Measurements from ENCODE around the gene UNC79. TPM values are rescaled to one million over a fixed set of nuclear protein-coding genes. Genes with fewer than 3 reads are reported as not detected.

UNC79 gene
- total and polyA plus RNA-seq, 5 donors from 2014 or later, result not detected

DNA sequence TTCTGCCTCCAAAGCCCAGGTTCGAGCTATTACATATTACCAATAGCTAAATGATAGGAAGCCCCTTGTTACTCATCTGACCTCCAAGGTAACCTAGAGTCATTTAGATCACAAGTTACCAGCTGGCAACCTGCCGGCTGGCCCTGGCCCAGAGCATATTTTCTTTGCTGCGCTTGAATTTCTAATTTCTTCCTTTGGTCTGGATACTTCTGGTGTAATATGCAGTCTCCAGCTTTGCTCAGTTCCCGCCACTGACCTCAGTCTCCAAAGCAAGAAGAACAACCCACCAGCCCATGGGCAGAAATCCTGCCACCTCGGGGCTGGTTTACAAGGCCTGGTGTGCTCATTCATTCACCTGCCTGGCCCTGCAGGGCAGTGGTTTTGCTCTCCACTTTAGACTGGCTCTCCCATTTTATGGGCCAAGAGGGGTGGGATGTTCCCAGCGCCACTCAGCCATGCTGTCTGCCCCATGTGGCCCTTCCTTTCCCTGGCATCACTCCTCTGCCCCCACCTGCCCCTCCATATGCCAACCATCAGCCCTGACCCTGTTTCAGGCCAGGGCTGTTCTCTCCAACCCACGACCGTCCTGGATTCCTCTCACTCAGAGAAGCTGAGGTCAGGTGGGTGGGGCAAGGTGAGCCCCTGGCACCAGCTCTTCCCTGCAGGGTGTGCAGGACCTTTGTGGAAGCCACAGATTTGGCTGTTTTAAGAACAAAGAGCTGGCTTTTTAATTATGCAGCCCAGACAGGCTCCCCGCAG is 281.5 kb downstream of the UNC79 start:
- no peak for ATAC-seq (ENCODE audit: low read depth in 2 of 2)

DNA sequence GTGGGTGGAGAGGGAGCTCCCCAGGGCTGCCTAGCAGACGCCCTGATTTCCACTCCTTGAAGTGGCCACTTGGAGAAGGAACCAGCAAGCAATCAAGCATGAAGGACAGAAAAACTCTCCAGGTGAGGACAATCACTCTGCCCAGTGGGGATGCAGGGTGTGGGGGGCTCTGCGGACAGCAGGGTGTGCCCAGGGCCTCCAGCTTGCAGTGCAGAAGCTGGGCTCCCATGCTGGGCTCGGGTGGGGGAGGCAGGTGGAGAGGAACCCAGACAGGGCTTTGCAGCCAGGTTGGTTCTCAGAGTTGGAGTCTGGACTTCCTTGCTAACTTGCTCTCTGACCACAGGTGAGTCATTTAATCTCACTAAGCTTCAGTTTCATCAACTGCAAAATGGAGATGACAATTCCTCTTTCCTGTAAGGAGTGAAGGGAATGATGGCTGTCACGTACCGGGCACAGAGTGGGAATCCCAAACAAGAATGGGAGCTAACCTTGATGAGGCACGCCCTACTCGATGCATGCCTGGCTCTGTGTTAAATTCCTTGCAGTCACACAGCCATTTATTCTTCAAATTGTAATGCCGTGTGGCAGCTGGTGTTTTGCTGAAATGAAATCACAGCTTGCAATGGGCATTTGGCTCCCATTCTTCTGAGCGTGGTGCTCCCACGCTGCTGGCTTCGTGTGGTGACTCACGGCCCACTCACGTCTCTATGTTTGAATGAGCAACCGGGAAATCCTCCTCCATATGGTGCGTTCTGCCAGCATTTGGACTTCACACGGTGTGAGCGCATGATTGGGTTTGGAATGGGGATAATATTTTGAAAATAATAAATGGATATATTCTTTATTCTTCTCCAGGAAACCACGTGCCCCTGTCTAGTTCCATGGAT is 282.3 kb downstream of the UNC79 start:
- H3K36me3 Mint-ChIP-seq, result no peaks in the 10 kb centered on the region
- Histone ChIP-seq H3K27me3 (ENCODE audit: control insufficient read depth, insufficient read depth, low read length) (no peaks in the 10 kb centered on the region), H3K9me3 (ENCODE audit: control insufficient read depth in 2 of 2, low read length in 2 of 2) (no peaks in the 10 kb centered on the region), H3K36me3 (ENCODE audit: control insufficient read depth, insufficient read depth, low read length) (no peaks in the 10 kb centered on the region), H3K4me1 (ENCODE audit: control insufficient read depth, insufficient read depth, low read length, poor library complexity, severe bottlenecking) (no peaks in the 10 kb centered on the region), H3K27ac (ENCODE audit: insufficient read depth, low read length, poor library complexity, severe bottlenecking) (no peak overlapping the region), H3K4me3 (ENCODE audit: low read depth, low read length) (no peak overlapping the region)
- H3K4me1 Mint-ChIP-seq, result no peaks in the 10 kb centered on the region
- DNase-seq (no peak), ATAC-seq (ENCODE audit: low read depth in 2 of 2) (no peak)
- H3K27ac Mint-ChIP-seq, result no peak overlapping the region
- no peaks in the 10 kb centered on the region for H3K9me3 Mint-ChIP-seq
- H3K4me3 Mint-ChIP-seq, result peak overlapping the region in 1 of 4 donors; percentile 24
- H3K27me3 Mint-ChIP-seq, result peaks cover 21% of the 10 kb centered on the region

More for the DNA sequence above, 281.5 kb downstream of the UNC79 start:
- Histone ChIP-seq H3K4me3 (ENCODE audit: low read depth, low read length) (no peak overlapping the region), H3K9me3 (ENCODE audit: control insufficient read depth in 2 of 2, low read length in 2 of 2) (no peaks in the 10 kb centered on the region), H3K27ac (ENCODE audit: insufficient read depth, low read length, poor library complexity, severe bottlenecking) (no peak overlapping the region), H3K36me3 (ENCODE audit: control insufficient read depth, insufficient read depth, low read length) (no peaks in the 10 kb centered on the region), H3K4me1 (ENCODE audit: control insufficient read depth, insufficient read depth, low read length, poor library complexity, severe bottlenecking) (no peaks in the 10 kb centered on the region), H3K27me3 (ENCODE audit: control insufficient read depth, insufficient read depth, low read length) (no peaks in the 10 kb centered on the region)
- Mint-ChIP-seq H3K27me3 (peaks cover 29% of the 10 kb centered on the region), H3K27ac (no peak overlapping the region), H3K4me1 (no peaks in the 10 kb centered on the region), H3K4me3 (no peak overlapping the region), H3K9me3 (no peaks in the 10 kb centered on the region), H3K36me3 (no peaks in the 10 kb centered on the region)
- no peak for DNase-seq

DNA sequence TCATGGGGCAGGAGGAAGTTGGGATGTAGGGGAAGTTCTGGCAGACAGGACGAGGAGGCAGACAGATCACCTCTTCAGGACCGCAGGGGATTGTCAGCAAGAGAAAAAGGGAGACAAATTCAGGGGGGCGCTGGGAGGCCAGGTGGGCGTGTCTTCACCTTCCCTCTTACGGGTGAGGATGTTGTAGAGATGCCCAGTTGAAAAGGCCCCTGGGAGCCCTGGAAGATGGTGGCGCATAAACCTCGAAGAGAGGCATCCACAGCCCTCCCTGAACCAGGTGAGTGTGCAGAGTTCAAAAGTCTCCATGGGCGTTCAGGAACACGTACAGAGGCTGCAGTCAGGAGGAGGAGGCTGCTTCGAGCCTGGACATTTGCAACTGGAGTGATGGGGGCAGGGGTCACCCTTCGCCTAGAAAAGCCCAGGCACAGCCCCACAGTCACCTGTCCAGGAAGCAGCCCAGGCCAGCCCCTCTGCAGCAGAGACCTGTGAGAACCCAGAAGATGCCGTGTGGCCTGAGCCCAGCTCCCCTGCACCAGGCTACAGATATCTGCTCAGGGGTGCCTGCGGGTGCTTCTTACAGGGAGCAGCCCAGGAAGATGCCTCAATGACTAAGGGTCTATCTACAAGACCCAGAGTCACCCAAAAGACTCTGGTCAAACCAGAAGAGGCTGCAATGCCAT is 283.1 kb downstream of the UNC79 start:
- no peak overlapping the region for H3K4me3 ChIP-seq (ENCODE audit: low read depth, low read length)
- H3K36me3 ChIP-seq (ENCODE audit: control insufficient read depth, insufficient read depth, low read length), result no peaks in the 10 kb centered on the region
- Mint-ChIP-seq H3K27ac (no peak overlapping the region), H3K36me3 (no peaks in the 10 kb centered on the region), H3K4me3 (no peak overlapping the region), H3K4me1 (no peaks in the 10 kb centered on the region), H3K9me3 (no peaks in the 10 kb centered on the region), H3K27me3 (peaks cover 19% of the 10 kb centered on the region)
- H3K4me1 ChIP-seq (ENCODE audit: control insufficient read depth, insufficient read depth, low read length, poor library complexity, severe bottlenecking), result no peaks in the 10 kb centered on the region
- no peak for DNase-seq
- H3K27ac ChIP-seq (ENCODE audit: insufficient read depth, low read length, poor library complexity, severe bottlenecking), result no peak overlapping the region
- no peaks in the 10 kb centered on the region for H3K27me3 ChIP-seq (ENCODE audit: control insufficient read depth, insufficient read depth, low read length)
- H3K9me3 ChIP-seq (ENCODE audit: control insufficient read depth in 2 of 2, low read length in 2 of 2), result no peaks in the 10 kb centered on the region
- no peak for ATAC-seq (ENCODE audit: low read depth in 2 of 2)

DNA sequence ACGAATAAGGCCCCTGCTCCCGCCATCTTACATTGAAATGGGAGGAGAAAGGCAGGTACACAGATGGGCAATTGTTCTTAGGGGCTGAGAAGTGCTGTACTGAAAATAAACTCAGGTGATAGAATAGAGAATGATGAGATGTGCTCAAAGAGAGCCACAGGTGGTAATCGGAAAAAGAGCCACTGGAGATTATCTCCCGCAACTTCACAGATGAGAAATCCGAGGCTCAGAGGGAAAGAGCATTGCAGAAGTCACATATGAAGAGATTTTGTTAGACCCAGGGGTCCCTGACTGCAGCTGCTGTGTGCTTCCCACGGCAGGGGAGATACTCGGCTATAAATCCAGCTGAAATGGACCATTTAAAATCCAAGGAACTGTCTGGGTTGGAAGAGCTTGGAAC is 283.9 kb downstream of the UNC79 start:
- ATAC-seq (ENCODE audit: low read depth in 2 of 2), result no peak
- no peak overlapping the region for H3K27ac ChIP-seq (ENCODE audit: insufficient read depth, low read length, poor library complexity, severe bottlenecking)
- H3K4me1 ChIP-seq (ENCODE audit: control insufficient read depth, insufficient read depth, low read length, poor library complexity, severe bottlenecking), result no peaks in the 10 kb centered on the region
- DNase-seq, result no peak
- Mint-ChIP-seq H3K27me3 (peaks cover 17% of the 10 kb centered on the region), H3K9me3 (no peaks in the 10 kb centered on the region), H3K4me1 (no peaks in the 10 kb centered on the region), H3K27ac (no peak overlapping the region), H3K36me3 (no peaks in the 10 kb centered on the region), H3K4me3 (no peak overlapping the region)
- H3K36me3 ChIP-seq (ENCODE audit: control insufficient read depth, insufficient read depth, low read length), result no peaks in the 10 kb centered on the region
- no peaks in the 10 kb centered on the region for H3K27me3 ChIP-seq (ENCODE audit: control insufficient read depth, insufficient read depth, low read length)
- H3K4me3 ChIP-seq (ENCODE audit: low read depth, low read length), result no peak overlapping the region
- no peaks in the 10 kb centered on the region for H3K9me3 ChIP-seq (ENCODE audit: control insufficient read depth in 2 of 2, low read length in 2 of 2)

DNA sequence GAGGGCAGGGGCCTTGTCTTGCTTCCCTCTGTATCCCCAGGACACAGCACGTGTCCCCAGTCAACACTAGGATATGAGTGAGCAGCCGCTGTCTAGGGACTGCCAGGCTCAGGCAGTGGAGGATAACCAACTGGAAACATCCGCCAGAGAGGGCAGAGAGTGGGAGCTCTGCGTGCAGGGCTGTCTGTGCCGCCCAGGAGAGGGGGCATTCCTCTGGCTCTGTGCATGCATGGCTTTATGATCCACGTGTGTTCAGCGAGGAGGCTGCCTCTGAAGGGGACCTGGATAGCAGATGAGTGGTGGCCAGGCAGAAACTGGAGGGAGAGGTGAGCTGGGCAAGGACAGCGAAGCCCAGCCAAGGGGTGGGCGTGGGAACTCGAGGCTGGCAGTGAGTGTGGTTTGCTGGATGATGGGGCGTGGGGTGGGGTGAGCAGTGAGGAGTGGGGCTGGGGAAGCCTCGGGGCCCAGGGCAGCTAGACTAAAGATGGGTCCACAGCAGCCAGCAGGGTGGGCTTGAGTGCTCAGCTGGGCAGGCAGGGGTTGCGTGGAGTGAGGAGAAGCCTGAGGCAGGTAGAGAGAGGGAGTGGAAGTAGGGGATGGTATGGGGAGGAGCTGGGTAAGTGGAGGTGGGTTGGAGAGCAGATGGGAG is 284.7 kb downstream of the UNC79 start:
- Histone ChIP-seq H3K27ac (ENCODE audit: insufficient read depth, low read length, poor library complexity, severe bottlenecking) (no peak overlapping the region), H3K4me1 (ENCODE audit: control insufficient read depth, insufficient read depth, low read length, poor library complexity, severe bottlenecking) (no peaks in the 10 kb centered on the region), H3K4me3 (ENCODE audit: low read depth, low read length) (no peak overlapping the region), H3K36me3 (ENCODE audit: control insufficient read depth, insufficient read depth, low read length) (no peaks in the 10 kb centered on the region), H3K27me3 (ENCODE audit: control insufficient read depth, insufficient read depth, low read length) (no peaks in the 10 kb centered on the region), H3K9me3 (ENCODE audit: control insufficient read depth in 2 of 2, low read length in 2 of 2) (no peaks in the 10 kb centered on the region)
- DNase-seq (no peak), ATAC-seq (ENCODE audit: low read depth in 2 of 2) (no peak)
- Mint-ChIP-seq H3K4me3 (no peak overlapping the region), H3K9me3 (no peaks in the 10 kb centered on the region), H3K27me3 (peaks cover 11% of the 10 kb centered on the region), H3K4me1 (no peaks in the 10 kb centered on the region), H3K36me3 (no peaks in the 10 kb centered on the region), H3K27ac (no peak overlapping the region)

DNA sequence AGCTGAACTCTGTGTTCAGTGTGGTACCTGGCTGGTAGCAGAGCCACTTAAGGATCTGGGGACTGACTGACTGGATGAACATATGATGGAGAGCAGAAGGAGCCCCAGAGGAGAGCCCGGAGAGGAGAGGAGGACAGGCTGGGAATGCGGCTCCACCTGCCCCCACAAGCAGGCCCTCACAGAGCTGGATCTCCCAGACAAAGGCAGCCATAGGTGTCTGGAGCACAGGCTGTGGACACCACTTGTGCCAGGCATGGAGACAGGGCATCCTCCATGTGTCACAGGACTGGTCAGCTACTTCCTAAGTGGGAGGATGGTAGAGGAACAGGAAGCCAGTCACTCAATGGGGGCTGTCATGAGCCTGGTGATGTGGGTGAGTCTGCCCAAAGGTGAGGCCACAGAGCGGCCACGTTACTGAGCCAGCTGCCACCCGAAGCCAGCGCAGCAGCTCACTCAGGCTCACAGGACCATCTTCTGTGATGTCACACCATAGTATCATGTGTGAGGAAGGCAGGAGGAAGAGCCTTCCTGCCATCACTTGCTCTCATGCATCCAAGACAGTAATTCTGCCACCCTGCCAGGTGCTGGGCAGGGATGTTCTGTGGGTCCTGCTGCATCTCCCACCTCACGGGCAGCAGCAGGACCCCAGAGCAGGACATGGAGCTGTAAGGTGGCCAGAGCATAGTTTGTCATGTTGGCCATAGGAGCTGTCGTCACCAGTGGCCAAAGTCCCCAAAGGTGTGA is 285.4 kb downstream of the UNC79 start:
- H3K9me3 Mint-ChIP-seq, result no peaks in the 10 kb centered on the region
- no peaks in the 10 kb centered on the region for H3K36me3 Mint-ChIP-seq
- no peak for ATAC-seq (ENCODE audit: low read depth in 2 of 2)
- peaks cover 11% of the 10 kb centered on the region for H3K27me3 Mint-ChIP-seq
- H3K9me3 ChIP-seq (ENCODE audit: control insufficient read depth in 2 of 2, low read length in 2 of 2), result no peaks in the 10 kb centered on the region
- H3K4me1 ChIP-seq (ENCODE audit: control insufficient read depth, insufficient read depth, low read length, poor library complexity, severe bottlenecking), result no peaks in the 10 kb centered on the region
- H3K4me3 ChIP-seq (ENCODE audit: low read depth, low read length), result no peak overlapping the region
- H3K27me3 ChIP-seq (ENCODE audit: control insufficient read depth, insufficient read depth, low read length), result no peaks in the 10 kb centered on the region
- no peaks in the 10 kb centered on the region for H3K4me1 Mint-ChIP-seq
- DNase-seq, result no peak
- H3K27ac ChIP-seq (ENCODE audit: insufficient read depth, low read length, poor library complexity, severe bottlenecking), result no peak overlapping the region
- no peak overlapping the region for H3K4me3 Mint-ChIP-seq
- no peaks in the 10 kb centered on the region for H3K36me3 ChIP-seq (ENCODE audit: control insufficient read depth, insufficient read depth, low read length)
- no peak overlapping the region for H3K27ac Mint-ChIP-seq
